HEK293 (cell line): ENCODE data around the gene SLC6A11.

Source experiments
- CTCF ChIP-seq: fragments of 450-650 bp; formaldehyde crosslinking; IDR thresholded peaks from 2 replicates; pipeline ENCODE4 v1.5.1; 2016; ENCODE audit warnings: missing biosample characterization, missing genetic modification characterization
- HOXA7 ChIP-seq: sonication (generic); formaldehyde crosslinking; IDR thresholded peaks from 2 replicates; pipeline ENCODE4 v1.8.1; 2022; ENCODE audit warnings: missing genetic modification reagents, borderline replicate concordance
- PRDM4 ChIP-seq: fragments of 450-650 bp; formaldehyde crosslinking; IDR thresholded peaks from 2 replicates; pipeline ENCODE4 v1.5.1; 2017; ENCODE audit warnings: missing biosample characterization, missing genetic modification characterization
- REST ChIP-seq: fragments of 450-650 bp; formaldehyde crosslinking; IDR thresholded peaks from 2 replicates; pipeline ENCODE4 v1.5.1; 2016; ENCODE audit warnings: missing biosample characterization, missing genetic modification characterization
- ZBTB11 ChIP-seq: fragments of 450-650 bp; formaldehyde crosslinking; conservative IDR thresholded peaks from 2 replicates; pipeline ENCODE4 v1.5.1; 2016; ENCODE audit warnings: low read depth, missing biosample characterization, missing genetic modification characterization
- ZFP69B ChIP-seq: fragments of 450-650 bp; formaldehyde crosslinking; IDR thresholded peaks from 2 replicates; pipeline ENCODE4 v1.5.1; 2016; ENCODE audit warnings: missing biosample characterization, missing genetic modification characterization
- ZNF292 ChIP-seq: fragments of 450-650 bp; formaldehyde crosslinking; IDR thresholded peaks from 2 replicates; pipeline ENCODE4 v1.5.1; 2016; ENCODE audit warnings: low read depth, missing biosample characterization, missing genetic modification characterization, borderline replicate concordance
- ZNF366 ChIP-seq: fragments of 450-650 bp; formaldehyde crosslinking; conservative IDR thresholded peaks from 2 replicates; pipeline ENCODE4 v1.5.1; 2016; ENCODE audit warnings: missing biosample characterization, missing genetic modification characterization
- ZNF404 ChIP-seq: fragments of 450-650 bp; formaldehyde crosslinking; IDR thresholded peaks from 2 replicates; pipeline ENCODE4 v1.5.1; 2017; ENCODE audit warnings: missing biosample characterization, missing genetic modification characterization
- ZNF596 ChIP-seq: fragments of 450-650 bp; IDR thresholded peaks from 2 replicates; pipeline ENCODE4 v1.5.0; 2018; ENCODE audit warnings: missing biosample characterization, mild to moderate bottlenecking, missing genetic modification characterization, moderate library complexity
- ZNF830 ChIP-seq: fragments of 450-650 bp; IDR thresholded peaks from 2 replicates; pipeline ENCODE4 v1.5.0; 2018; ENCODE audit warnings: missing biosample characterization, missing genetic modification characterization, low read depth, mild to moderate bottlenecking, moderate library complexity

GRCh38 chr3:10926811-10927521 lies 110.9 kb downstream of the SLC6A11 start:
- TF ChIP-seq REST (tag by site-specific recombination) (no peak), CTCF (tag by site-specific recombination) (no peak), ZNF292 (tag by site-specific recombination) (no peak), ZNF596 (tag by site-specific recombination) (no peak), ZNF366 (no peak), ZNF404 (tag by site-specific recombination) (no peak), HOXA7 (CRISPR knock-in tag) (no peak), ZBTB11 (no peak), ZNF830 (no peak), PRDM4 (no peak), ZFP69B (no peak)
